Neuronal stem cell (in vitro differentiated cells): ENCODE data around the gene DCAF4.
"Not testable (repeated sequence)": the region's sequence is repeated elsewhere in the genome, so short reads cannot be mapped to it uniquely, and the experiment has no call there.

Experiments
- DNase-seq: peaks from one replicate; pipeline ENCODE4 v3.0.0-alpha.2; 2013; ENCODE audit warnings: low spot score
- H2AFZ ChIP-seq: one replicate; pipeline ENCODE4 v1.6.1; 2013; ENCODE audit warnings: mild to moderate bottlenecking, low read length, inconsistent platforms
- H2AK5ac ChIP-seq: 2 replicates; pipeline ENCODE4 v1.6.1; 2013; ENCODE audit warnings: low read depth, mild to moderate bottlenecking, inconsistent platforms, low read length, moderate library complexity, mixed read lengths
- H2BK120ac ChIP-seq: 2 replicates; pipeline ENCODE4 v1.6.1; 2013; ENCODE audit warnings: low read depth, mild to moderate bottlenecking, inconsistent platforms, low read length, moderate library complexity, mixed read lengths
- H2BK12ac ChIP-seq: one replicate; pipeline ENCODE4 v1.6.1; 2013; ENCODE audit warnings: low read length, inconsistent platforms
- H2BK15ac ChIP-seq: 2 replicates; pipeline ENCODE4 v1.6.1; 2013; ENCODE audit warnings: mild to moderate bottlenecking, low read length, inconsistent platforms, mixed read lengths
- H2BK5ac ChIP-seq: one replicate; pipeline ENCODE4 v1.6.1; 2013; ENCODE audit warnings: inconsistent platforms, mild to moderate bottlenecking, low read length, moderate library complexity
- H3K14ac ChIP-seq: one replicate; pipeline ENCODE4 v1.6.1; 2013; ENCODE audit warnings: low read length, inconsistent platforms
- H3K18ac ChIP-seq: 2 replicates; pipeline ENCODE4 v1.6.1; 2013; ENCODE audit warnings: low read length, inconsistent platforms
- H3K23ac ChIP-seq: 2 replicates; pipeline ENCODE4 v1.6.1; 2013; ENCODE audit warnings: low read depth, mild to moderate bottlenecking, mixed read lengths, low read length, inconsistent platforms; ENCODE audit not compliant: poor library complexity
- H3K27ac ChIP-seq: replicated peaks from 3 replicates; pipeline ENCODE4 v1.5.1; 2013; ENCODE audit warnings: low read length, inconsistent platforms
- H3K27me3 ChIP-seq, 3 experiments: 2 replicates each; pipeline ENCODE4 v1.6.1; 2013; ENCODE audit warnings: low read length in 3 of 3, mild to moderate bottlenecking in 2 of 3, inconsistent platforms in 1 of 3, low read depth in 1 of 3, mixed read lengths in 1 of 3, moderate library complexity in 1 of 3; ENCODE audit not compliant: control insufficient read depth in 3 of 3, insufficient read depth in 3 of 3
- H3K36me3 ChIP-seq, 2 donors: replicated peaks in 1 of 2; 2 replicates each; pipeline ENCODE4 v1.6.1; 2013; ENCODE audit warnings: low read length in 2 of 2; ENCODE audit not compliant: control insufficient read depth in 2 of 2, insufficient read depth in 2 of 2
- H3K4ac ChIP-seq: 2 replicates; pipeline ENCODE4 v1.6.1; 2013; ENCODE audit warnings: inconsistent platforms, mild to moderate bottlenecking, low read length, moderate library complexity
- H3K4me1 ChIP-seq, 2 donors: 1 replicate in 1 of 2; 2 replicates in 1 of 2; pipeline ENCODE4 v1.6.1; 2013; ENCODE audit warnings: low read length in 2 of 2, low read depth in 1 of 2; ENCODE audit not compliant: control insufficient read depth in 2 of 2, insufficient read depth in 1 of 2
- H3K4me2 ChIP-seq: one replicate; pipeline ENCODE4 v1.6.1; 2013; ENCODE audit warnings: mild to moderate bottlenecking, low read length, inconsistent platforms; ENCODE audit not compliant: insufficient read depth, poor library complexity, severe bottlenecking
- H3K4me3 ChIP-seq, 2 donors: 2 replicates each; pipeline ENCODE4 v1.5.1; 2013; ENCODE audit warnings: low read length in 2 of 2, mild to moderate bottlenecking in 2 of 2, inconsistent platforms in 1 of 2, moderate library complexity in 1 of 2
- H3K79me1 ChIP-seq: one replicate; pipeline ENCODE4 v1.6.1; 2013; ENCODE audit warnings: low read depth, mild to moderate bottlenecking, inconsistent platforms, low read length, moderate library complexity
- H3K9ac ChIP-seq: one replicate; pipeline ENCODE4 v1.6.1; 2013; ENCODE audit warnings: mild to moderate bottlenecking, low read depth, low read length, inconsistent platforms; ENCODE audit not compliant: poor library complexity
- H3K9me3 ChIP-seq, 2 donors: replicated peaks in 1 of 2; 2 replicates each; pipeline versions ENCODE3 to v1.6.1; 2013; ENCODE audit warnings: low read length in 2 of 2, mild to moderate bottlenecking in 2 of 2, inconsistent platforms in 1 of 2, low read depth in 1 of 2, mixed read lengths in 1 of 2, moderate library complexity in 1 of 2; ENCODE audit not compliant: control insufficient read depth in 2 of 2, insufficient read depth in 1 of 2
- H4K8ac ChIP-seq: one replicate; pipeline ENCODE4 v1.6.1; 2013; ENCODE audit warnings: low read depth, mild to moderate bottlenecking, inconsistent platforms, low read length, moderate library complexity
- H4K91ac ChIP-seq: one replicate; pipeline ENCODE4 v1.6.1; 2013; ENCODE audit warnings: low read length, low read depth, mild to moderate bottlenecking, inconsistent platforms; ENCODE audit not compliant: poor library complexity
- WGBS, 2 donors: extraction: QIAGEN DNeasy Blood & Tissue Kit; methylation state at CpG; one replicate each; pipeline ENCODE4 v1.1.7; 2013; ENCODE audit warnings: missing lambda C conversion rate in 2 of 2, mixed read lengths in 1 of 2; ENCODE audit not compliant: insufficient read length in 2 of 2, insufficient replicate concordance in 1 of 2; ENCODE audit errors: extremely low coverage in 2 of 2; 5-methylcytosine and 5-hydroxymethylcytosine counted together

Gene DCAF4

DNA sequence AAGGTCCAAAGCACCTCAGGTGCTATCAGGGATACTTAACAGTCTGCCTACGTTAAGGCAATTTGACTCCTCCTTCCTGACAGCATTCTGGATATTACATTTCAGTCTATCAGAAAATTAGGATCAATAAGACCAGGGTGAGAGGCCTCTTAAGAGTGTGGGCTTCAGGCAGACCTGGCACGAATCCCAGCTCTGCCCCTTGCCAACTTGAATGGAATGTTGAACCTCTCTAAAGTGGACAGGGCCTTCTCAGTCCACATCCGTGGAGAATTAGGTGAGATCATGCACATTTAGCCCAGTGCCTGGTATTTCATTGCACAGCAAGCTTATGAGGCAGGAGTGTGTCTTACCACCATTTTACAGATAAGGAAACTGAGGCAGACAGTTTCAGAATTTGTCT, 25.9 kb downstream of the DCAF4 start:
- no CpG with 5 or more reads among the region's 3 CpGs for WGBS, 2 donors
- no peak overlapping the region for H3K4me2 ChIP-seq
- no peak overlapping the region for H3K14ac ChIP-seq
- H3K23ac ChIP-seq = no peak overlapping the region
- no peak overlapping the region for H3K18ac ChIP-seq
- no peak overlapping the region for H4K91ac ChIP-seq
- no peaks in the 10 kb centered on the region for H3K79me1 ChIP-seq
- no peaks in the 10 kb centered on the region for H3K4me1 ChIP-seq
- no peaks in the 10 kb centered on the region for H3K9me3 ChIP-seq
- H2BK15ac ChIP-seq = no peak overlapping the region
- H3K36me3 ChIP-seq = peaks cover 0 to 9% of the 10 kb centered on the region in 2 donors
- no peaks in the 10 kb centered on the region for H3K27me3 ChIP-seq
- DNase-seq = no peak
- H3K9ac ChIP-seq = no peak overlapping the region
- no peak overlapping the region for H4K8ac ChIP-seq
- H3K4ac ChIP-seq = no peak overlapping the region
- H2BK12ac ChIP-seq = no peak overlapping the region
- H3K27ac ChIP-seq = no peak overlapping the region
- H3K4me3 ChIP-seq = no peak overlapping the region
- H2AFZ ChIP-seq = no peak overlapping the region
- H2BK120ac ChIP-seq = no peak overlapping the region
- H2BK5ac ChIP-seq = no peak overlapping the region
- H2AK5ac ChIP-seq = no peak overlapping the region

DNA sequence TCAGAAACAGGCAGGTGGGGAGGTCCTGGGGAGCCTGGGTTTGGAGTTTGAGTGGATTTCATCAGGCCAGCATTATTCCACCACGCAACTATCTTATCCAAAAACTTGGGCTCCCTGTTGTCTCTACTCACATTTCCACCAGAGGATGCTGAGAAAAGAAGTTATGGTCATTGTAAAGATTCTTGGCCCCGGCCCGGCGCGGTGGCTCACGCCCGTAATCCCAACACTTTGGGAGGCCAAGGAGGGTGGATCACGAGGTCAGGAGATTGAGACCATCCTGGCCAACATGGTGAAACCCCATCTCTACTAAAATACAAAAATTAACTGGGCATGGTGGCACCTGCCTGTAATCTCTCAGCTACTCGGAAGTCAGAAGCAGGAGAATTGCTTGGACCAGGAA, 30.5 kb downstream of the DCAF4 start:
- not testable (repeated sequence) for H3K4me1 ChIP-seq, H4K8ac ChIP-seq, H3K9me3 ChIP-seq, H2BK12ac ChIP-seq, H2BK15ac ChIP-seq, H3K79me1 ChIP-seq, H3K4ac ChIP-seq, H3K18ac ChIP-seq, H3K4me2 ChIP-seq, H3K9ac ChIP-seq, H3K4me3 ChIP-seq, H3K14ac ChIP-seq, H2AK5ac ChIP-seq, H3K23ac ChIP-seq, H2BK5ac ChIP-seq, H4K91ac ChIP-seq, H2BK120ac ChIP-seq, H3K27me3 ChIP-seq, H3K27ac ChIP-seq, H2AFZ ChIP-seq, DNase-seq
- peaks cover 0 to 17% of the 10 kb centered on the region in 2 donors for H3K36me3 ChIP-seq
- no CpG with 5 or more reads among the region's 9 CpGs for WGBS, 2 donors

DNA sequence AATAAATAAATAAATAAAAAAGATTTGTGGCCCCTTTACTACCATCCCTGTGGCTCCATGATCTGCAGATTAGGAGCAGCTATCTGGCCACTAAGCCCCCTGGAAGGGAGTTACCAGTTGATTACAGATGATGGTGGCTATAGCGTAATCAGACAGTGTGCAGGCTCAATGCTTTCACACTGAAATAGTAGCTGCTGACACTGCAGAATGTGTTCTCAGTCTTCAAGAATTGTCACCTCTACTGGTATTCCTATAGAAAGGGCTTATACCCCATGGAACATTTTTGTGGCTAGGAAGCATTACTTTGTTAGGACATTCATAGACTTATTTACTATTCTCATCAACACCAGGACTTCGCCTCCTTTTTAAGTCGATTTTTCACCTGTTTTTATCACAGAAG, 30.9 kb downstream of the DCAF4 start:
- Histone ChIP-seq H3K18ac (no peak overlapping the region), H3K4ac (no peak overlapping the region), H3K79me1 (no peaks in the 10 kb centered on the region), H2AFZ (no peak overlapping the region), H3K9me3 (no peaks in the 10 kb centered on the region), H2BK12ac (no peak overlapping the region), H3K14ac (no peak overlapping the region), H3K4me1 (no peaks in the 10 kb centered on the region), H2BK120ac (no peak overlapping the region), H2AK5ac (no peak overlapping the region), H4K91ac (no peak overlapping the region), H3K27me3 (no peaks in the 10 kb centered on the region), H3K36me3 (peaks cover 0 to 17% of the 10 kb centered on the region in 2 donors), H3K27ac (no peak overlapping the region), H4K8ac (no peak overlapping the region), H3K4me3 (no peak overlapping the region), H3K23ac (no peak overlapping the region), H3K9ac (no peak overlapping the region), H2BK15ac (no peak overlapping the region), H2BK5ac (no peak overlapping the region), H3K4me2 (no peak overlapping the region)
- DNase-seq = no peak
- no CpG with 5 or more reads among the region's 3 CpGs for WGBS, 2 donors

DNA sequence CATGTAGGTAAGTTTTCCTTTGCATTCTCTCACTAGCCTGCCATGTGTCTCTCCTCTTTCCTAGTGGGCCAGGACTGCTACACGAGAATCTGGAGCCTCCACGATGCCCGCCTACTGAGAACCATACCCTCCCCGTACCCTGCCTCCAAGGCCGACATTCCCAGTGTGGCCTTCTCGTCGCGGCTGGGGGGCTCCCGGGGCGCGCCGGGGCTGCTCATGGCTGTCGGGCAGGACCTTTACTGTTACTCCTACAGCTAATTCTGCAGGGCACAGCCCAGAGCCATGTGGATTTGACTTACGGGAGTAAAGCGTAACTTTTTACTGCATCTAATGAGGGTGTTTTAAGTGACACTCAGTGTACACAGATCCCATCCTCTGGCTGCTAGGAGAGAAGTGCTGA, 32.3 kb downstream of the DCAF4 start:
- DNase-seq = no peak
- H2AK5ac ChIP-seq = no peak overlapping the region
- no peak overlapping the region for H3K4me3 ChIP-seq
- no peak overlapping the region for H3K23ac ChIP-seq
- no peak overlapping the region for H3K27ac ChIP-seq
- H2BK12ac ChIP-seq = no peak overlapping the region
- peak overlapping the region; percentile 94 for H3K14ac ChIP-seq
- H3K79me1 ChIP-seq = no peaks in the 10 kb centered on the region
- H3K9ac ChIP-seq = no peak overlapping the region
- H2BK5ac ChIP-seq = no peak overlapping the region
- H2AFZ ChIP-seq = no peak overlapping the region
- no peak overlapping the region for H2BK120ac ChIP-seq
- H2BK15ac ChIP-seq = no peak overlapping the region
- no peak overlapping the region for H4K8ac ChIP-seq
- no CpG with 5 or more reads among the region's 15 CpGs for WGBS, 2 donors
- peaks cover 0 to 17% of the 10 kb centered on the region in 2 donors for H3K36me3 ChIP-seq
- no peaks in the 10 kb centered on the region for H3K27me3 ChIP-seq
- H3K4ac ChIP-seq = no peak overlapping the region
- no peak overlapping the region for H4K91ac ChIP-seq
- H3K4me2 ChIP-seq = no peak overlapping the region
- H3K18ac ChIP-seq = no peak overlapping the region
- no peaks in the 10 kb centered on the region for H3K4me1 ChIP-seq
- H3K9me3 ChIP-seq = no peaks in the 10 kb centered on the region
